Left lung (tissue), 10 donors: ENCODE results near the gene KRT4. TPM values are rescaled to one million over a fixed set of nuclear protein-coding genes. Genes with fewer than 3 reads are reported as not detected.

Experiments
- ATAC-seq: fragments of 200-7000 bp; cut with Tn5 transposase; one replicate; pipeline ENCODE4 v1.9.1; 2020; ENCODE audit warnings: moderate library complexity
- DNase-seq, 4 donors: peaks; one replicate each; pipeline ENCODE4 v3.0.0-alpha.2; 2013 to 2020
- H3K27ac ChIP-seq, 2 donors: fragments of 200-600 bp; sonication (generic) in 1 of 2; one replicate each; pipeline versions ENCODE4 v1.5.0 to v1.8.0; 2020 to 2021
- H3K27me3 ChIP-seq, 2 donors: fragments of 200-600 bp; sonication (generic) in 1 of 2; one replicate each; pipeline versions ENCODE4 v1.5.0 to v1.8.0; 2020 to 2021
- H3K36me3 ChIP-seq, 2 donors: fragments of 200-600 bp; sonication (generic) in 1 of 2; one replicate each; pipeline versions ENCODE4 v1.5.0 to v1.8.0; 2020 to 2021
- H3K4me1 ChIP-seq, 2 donors: fragments of 200-600 bp; one replicate each; pipeline ENCODE4 v1.8.0; 2021
- H3K4me3 ChIP-seq, 2 donors: fragments of 200-600 bp; sonication (generic) in 1 of 2; one replicate each; pipeline versions ENCODE4 v1.5.0 to v1.8.0; 2020 to 2021; ENCODE audit warnings: mild to moderate bottlenecking in 1 of 2
- H3K9me3 ChIP-seq, 2 donors: fragments of 200-600 bp; sonication (generic) in 1 of 2; one replicate each; pipeline versions ENCODE4 v1.5.0 to v1.8.0; 2020 to 2021
- CTCF ChIP-seq, 2 donors: fragments of 200-600 bp; sonication (generic) in 1 of 2; IDR thresholded peaks; one replicate each; pipeline versions ENCODE4 v1.5.0 to v1.8.0; 2021; ENCODE audit warnings: antibody characterized with exemption in 2 of 2
- intact Hi-C, 2 donors: fragments of 100-400 bp; cut with DNase I; formaldehyde crosslinking; loops; one replicate each; pipeline versions ENCODE4 v1.11.2 to v1.14.2; 2022
- polyA plus RNA-seq, 6 donors: library from polyadenylated mRNA; unstranded; fragments of 120-200 nt; gene quantifications; one replicate each; pipeline ENCODE4 v1.2.1, GENCODE V29; 2013; ENCODE audit not compliant: insufficient read length in 6 of 6
- total RNA-seq, 2 donors: library from RNA; stranded (reverse); fragmentation: NEBNext Ultra II Directional; extraction: Animal tissue kit (Norgen Biotek cat#: 25700); gene quantifications; one replicate each; pipeline ENCODE4 v1.2.1, GENCODE V29; 2021
- donor health status: DM: no; HTN: yes; CAD: no.
- donor health status: DM: no; HTN: no; CAD: no.

The KRT4 gene
- total and polyA plus RNA-seq, 8 donors, result 0.47 to 9.4 (median 2.6) TPM

GRCh38 chr12:52788192-52788875 lies 25.6 kb downstream of the KRT4 start:
- H3K36me3 ChIP-seq, result no peaks in the 10 kb centered on the region

GRCh38 chr12:52787324-52788191 lies 26.4 kb downstream of the KRT4 start:
- peaks cover 0 to 3% of the 10 kb centered on the region in 2 donors for H3K4me1 ChIP-seq
- intact Hi-C loops, result no loop called here
- H3K36me3 ChIP-seq, result no peaks in the 10 kb centered on the region
- H3K27me3 ChIP-seq, result peaks cover 8 to 78% of the 10 kb centered on the region in 2 donors
- H3K4me3 ChIP-seq, result no peak overlapping the region
- no peak for DNase-seq
- no peak overlapping the region for H3K27ac ChIP-seq
- ATAC-seq, result no peak
- no peak for TF ChIP-seq CTCF (IDR thresholded peaks at IDR 0.05)
- H3K9me3 ChIP-seq, result no peaks in the 10 kb centered on the region

More at GRCh38 chr12:52788192-52788875, 25.6 kb downstream of the KRT4 start:
- intact Hi-C loops, result no loop called here
- ATAC-seq (no peak), DNase-seq (no peak)
- Histone ChIP-seq H3K4me3 (no peak overlapping the region), H3K27me3 (peaks cover 8 to 78% of the 10 kb centered on the region in 2 donors), H3K27ac (no peak overlapping the region), H3K9me3 (no peaks in the 10 kb centered on the region), H3K4me1 (peaks cover 0 to 3% of the 10 kb centered on the region in 2 donors)
- no peak for TF ChIP-seq CTCF (IDR thresholded peaks at IDR 0.05)

- no peak for TF ChIP-seq CTCF (IDR thresholded peaks at IDR 0.05)
- Histone ChIP-seq H3K27ac (no peak overlapping the region), H3K4me3 (no peak overlapping the region), H3K36me3 (no peaks in the 10 kb centered on the region), H3K9me3 (no peaks in the 10 kb centered on the region), H3K4me1 (peaks cover 0 to 3% of the 10 kb centered on the region in 2 donors), H3K27me3 (peaks cover 8 to 79% of the 10 kb centered on the region in 2 donors)
- no peak for DNase-seq
- intact Hi-C loops, result no loop called here
- no peak for ATAC-seq
Measured at GRCh38 chr12:52784909-52785308, 29.0 kb downstream of the KRT4 start.

- Histone ChIP-seq H3K4me1 (peaks cover 0 to 3% of the 10 kb centered on the region in 2 donors), H3K27me3 (peaks cover 0 to 79% of the 10 kb centered on the region in 2 donors), H3K4me3 (no peak overlapping the region), H3K9me3 (no peaks in the 10 kb centered on the region), H3K36me3 (no peaks in the 10 kb centered on the region), H3K27ac (no peak overlapping the region)
- ATAC-seq (no peak), DNase-seq (no peak)
- TF ChIP-seq CTCF (IDR thresholded peaks at IDR 0.05), result no peak
- intact Hi-C loops, result no loop called here
Measured at GRCh38 chr12:52783563-52784316, 30.2 kb downstream of the KRT4 start.
